ENCODE data around the gene HRH3. TPM values are rescaled to one million over a fixed set of nuclear protein-coding genes. Genes with fewer than 3 reads are reported as not detected.

HRH3 gene
- total RNA-seq, 1 donor from 2014 or later: not detected

- intact Hi-C loops (cut with micrococcal nuclease): no loop called here
- no peak overlapping the region for H3K4me3 ChIP-seq
- DNase-seq: no peak
- no peaks in the 10 kb centered on the region for H3K9me3 ChIP-seq (replicated peaks)
- H3K27ac ChIP-seq (replicated peaks): no peak overlapping the region
- peaks cover 3% of the 10 kb centered on the region for H3K4me1 ChIP-seq
- peaks cover 25% of the 10 kb centered on the region for H3K27me3 ChIP-seq (ENCODE audit: low read depth)
- H3K36me3 ChIP-seq: peaks cover 2% of the 10 kb centered on the region
- no peak for TF ChIP-seq CTCF (IDR thresholded peaks at IDR 0.05; ENCODE audit: borderline replicate concordance)
Observed at GRCh38 chr20:62208061-62208794, 11.8 kb downstream of the HRH3 start.

GRCh38 chr20:62206388-62206775, 13.7 kb downstream of the HRH3 start:
- no peak for DNase-seq

DNA sequence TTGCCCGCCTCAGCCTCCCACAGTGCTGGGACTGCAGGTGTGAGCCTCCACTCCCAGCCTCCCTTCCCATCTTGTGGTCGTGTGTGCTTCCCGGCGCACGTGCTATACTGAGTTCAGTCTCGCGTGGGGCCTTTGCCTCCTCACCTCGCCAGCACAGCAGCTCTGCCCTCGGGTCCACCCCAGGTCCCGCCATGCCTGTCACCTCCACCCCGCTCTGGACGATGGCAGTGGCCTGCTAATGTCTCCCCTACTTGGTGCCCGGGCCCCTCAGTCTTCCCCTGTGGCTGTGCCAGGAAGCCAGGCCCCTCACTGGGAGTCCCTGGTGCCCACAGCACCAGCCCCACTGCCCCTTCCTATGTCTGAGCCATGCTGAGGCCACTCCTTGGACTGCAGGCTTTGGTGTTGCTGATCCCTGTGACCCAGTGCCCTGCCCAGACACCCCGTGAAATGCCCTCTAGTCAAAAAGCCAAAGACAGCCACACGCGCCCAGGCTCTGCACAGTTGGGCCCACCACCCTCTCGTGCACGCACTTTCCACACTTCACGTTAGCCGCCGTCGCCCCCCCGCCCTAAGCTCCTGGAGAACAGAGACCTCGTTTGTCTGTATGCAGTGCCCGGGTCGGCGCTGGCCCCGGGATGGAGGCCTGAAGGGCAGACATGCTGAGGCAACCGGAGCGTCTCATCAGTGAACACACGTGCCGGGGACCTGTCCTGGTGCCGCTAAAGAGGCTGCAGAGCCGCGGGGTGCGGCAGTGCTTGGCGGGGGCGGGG, 14.3 kb downstream of the HRH3 start:
- Histone ChIP-seq H3K27ac (replicated peaks) (no peak overlapping the region), H3K9me3 (replicated peaks) (no peaks in the 10 kb centered on the region), H3K36me3 (peaks cover 27% of the 10 kb centered on the region), H3K4me3 (no peak overlapping the region), H3K27me3 (ENCODE audit: low read depth) (peaks cover 12% of the 10 kb centered on the region), H3K4me1 (peaks cover 3% of the 10 kb centered on the region)
- DNase-seq: no peak
- intact Hi-C loops (cut with micrococcal nuclease): no loop called here
- TF ChIP-seq CTCF (IDR thresholded peaks at IDR 0.05; ENCODE audit: borderline replicate concordance): no peak

More at GRCh38 chr20:62206388-62206775, 13.7 kb downstream of the HRH3 start:
- intact Hi-C loops (cut with micrococcal nuclease): no loop called here
- no peak for TF ChIP-seq CTCF (IDR thresholded peaks at IDR 0.05; ENCODE audit: borderline replicate concordance)
- Histone ChIP-seq H3K4me1 (peaks cover 3% of the 10 kb centered on the region), H3K4me3 (no peak overlapping the region), H3K9me3 (replicated peaks) (no peaks in the 10 kb centered on the region), H3K27ac (replicated peaks) (no peak overlapping the region), H3K36me3 (peaks cover 21% of the 10 kb centered on the region), H3K27me3 (ENCODE audit: low read depth) (peaks cover 18% of the 10 kb centered on the region)

- peaks cover 3% of the 10 kb centered on the region for H3K4me1 ChIP-seq
- H3K27me3 ChIP-seq (ENCODE audit: low read depth): no peaks in the 10 kb centered on the region
- H3K36me3 ChIP-seq: peaks cover 50% of the 10 kb centered on the region
- no peak for DNase-seq
- H3K27ac ChIP-seq (replicated peaks): no peak overlapping the region
- intact Hi-C loops (cut with micrococcal nuclease): no loop called here
- H3K9me3 ChIP-seq (replicated peaks): no peaks in the 10 kb centered on the region
- TF ChIP-seq CTCF (IDR thresholded peaks at IDR 0.05; ENCODE audit: borderline replicate concordance): no peak
- no peak overlapping the region for H3K4me3 ChIP-seq
Observed at GRCh38 chr20:62203378-62204030, 16.6 kb downstream of the HRH3 start.

GRCh38 chr20:62202676-62203377, 17.3 kb downstream of the HRH3 start:
- Histone ChIP-seq H3K27ac (replicated peaks) (no peak overlapping the region), H3K9me3 (replicated peaks) (no peaks in the 10 kb centered on the region), H3K4me1 (peaks cover 3% of the 10 kb centered on the region), H3K27me3 (ENCODE audit: low read depth) (no peaks in the 10 kb centered on the region), H3K36me3 (peaks cover 56% of the 10 kb centered on the region), H3K4me3 (no peak overlapping the region)
- intact Hi-C loops (cut with micrococcal nuclease): no loop called here
- TF ChIP-seq CTCF (IDR thresholded peaks at IDR 0.05; ENCODE audit: borderline replicate concordance): no peak
- no peak for DNase-seq

Data from left ventricle myocardium inferior (tissue), 1 donor.